Dedifferentiated amniotic fluid mesenchymal stem cell (primary cell): Measurements from ENCODE around the gene KIF1A.

Experiments
- DNase-seq: peaks from one replicate; pipeline ENCODE4 v3.0.0-alpha.2; 2016; ENCODE audit errors: extremely low spot score

Gene KIF1A

DNA sequence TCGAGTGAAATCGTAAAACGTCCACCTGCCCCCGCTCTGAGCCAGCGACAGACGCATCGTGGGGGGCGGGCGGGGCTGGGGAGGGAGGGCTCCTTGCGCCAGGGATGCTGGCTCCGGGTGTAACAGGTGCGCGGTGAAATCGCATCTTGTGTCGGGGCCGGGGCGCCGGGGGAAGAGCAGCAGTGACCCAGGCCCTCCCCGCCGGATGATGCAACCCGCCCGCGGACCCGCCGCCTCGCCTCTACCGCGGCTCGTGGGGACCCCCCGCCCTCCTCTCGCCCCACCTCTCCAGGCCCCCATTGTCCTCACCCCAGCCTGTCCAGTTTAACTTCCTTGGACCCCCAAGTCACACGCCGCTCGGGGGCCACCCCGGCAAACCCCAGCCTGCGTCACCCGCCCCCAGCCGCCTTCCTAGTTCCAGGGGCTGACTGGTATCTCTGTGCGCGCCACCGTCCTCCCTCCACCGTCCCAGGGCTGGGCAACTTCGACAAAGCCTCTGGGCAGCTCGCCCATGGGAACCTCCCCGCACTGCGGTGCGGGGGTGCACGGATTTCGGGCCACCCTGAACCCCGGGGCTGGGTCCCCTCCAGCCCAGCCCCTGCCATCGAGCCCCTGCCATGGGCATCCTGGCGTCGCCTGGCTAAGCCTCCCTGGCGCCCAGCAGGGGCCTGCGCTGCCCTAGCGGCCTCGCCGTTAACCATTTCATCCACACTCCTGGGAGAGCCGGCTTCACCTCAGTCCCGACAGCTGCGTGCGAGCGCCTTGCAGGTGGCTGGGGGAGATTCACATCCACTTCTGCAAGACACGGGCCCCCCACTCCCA lies 799 bp upstream of the KIF1A start:
- DNase-seq: no peak

DNA sequence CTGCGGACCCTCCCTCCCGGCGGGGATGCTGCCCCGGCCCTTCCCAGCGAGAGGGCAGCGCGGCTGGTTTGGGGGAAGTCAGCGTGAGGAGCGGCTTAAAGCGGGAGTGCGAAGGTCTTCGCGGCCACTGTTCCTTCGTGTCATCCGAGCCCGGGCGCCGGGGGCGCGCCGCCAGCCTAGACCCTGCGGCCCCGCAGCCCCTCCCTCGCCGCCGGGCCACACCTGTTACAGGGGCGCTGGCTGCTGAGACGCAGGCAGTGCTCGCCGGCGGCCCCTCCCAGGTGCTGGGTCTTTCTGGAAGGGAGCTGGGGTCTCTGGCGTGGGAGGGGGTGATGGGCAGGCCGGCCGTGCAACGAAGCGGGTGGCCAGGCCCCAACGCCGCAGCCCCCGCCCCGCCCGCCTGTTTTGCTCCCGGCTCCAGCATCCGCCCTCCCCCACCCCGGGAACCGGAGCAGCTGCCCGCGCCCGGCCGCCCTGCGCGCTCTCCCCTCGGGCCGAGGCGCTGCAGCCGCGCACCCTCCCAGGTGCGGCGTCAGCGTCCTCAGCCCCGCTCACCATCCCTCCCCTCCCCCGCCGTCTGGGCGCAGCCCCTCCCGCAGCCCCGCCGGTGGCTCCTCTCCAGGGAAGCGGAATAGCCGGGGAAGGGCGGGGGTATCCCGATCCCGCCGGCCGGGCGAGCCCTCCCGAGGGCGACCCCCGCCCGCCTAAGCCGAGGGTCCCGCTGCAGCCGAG lies 727 bp downstream of the KIF1A start:
- DNase-seq: no peak

DNA sequence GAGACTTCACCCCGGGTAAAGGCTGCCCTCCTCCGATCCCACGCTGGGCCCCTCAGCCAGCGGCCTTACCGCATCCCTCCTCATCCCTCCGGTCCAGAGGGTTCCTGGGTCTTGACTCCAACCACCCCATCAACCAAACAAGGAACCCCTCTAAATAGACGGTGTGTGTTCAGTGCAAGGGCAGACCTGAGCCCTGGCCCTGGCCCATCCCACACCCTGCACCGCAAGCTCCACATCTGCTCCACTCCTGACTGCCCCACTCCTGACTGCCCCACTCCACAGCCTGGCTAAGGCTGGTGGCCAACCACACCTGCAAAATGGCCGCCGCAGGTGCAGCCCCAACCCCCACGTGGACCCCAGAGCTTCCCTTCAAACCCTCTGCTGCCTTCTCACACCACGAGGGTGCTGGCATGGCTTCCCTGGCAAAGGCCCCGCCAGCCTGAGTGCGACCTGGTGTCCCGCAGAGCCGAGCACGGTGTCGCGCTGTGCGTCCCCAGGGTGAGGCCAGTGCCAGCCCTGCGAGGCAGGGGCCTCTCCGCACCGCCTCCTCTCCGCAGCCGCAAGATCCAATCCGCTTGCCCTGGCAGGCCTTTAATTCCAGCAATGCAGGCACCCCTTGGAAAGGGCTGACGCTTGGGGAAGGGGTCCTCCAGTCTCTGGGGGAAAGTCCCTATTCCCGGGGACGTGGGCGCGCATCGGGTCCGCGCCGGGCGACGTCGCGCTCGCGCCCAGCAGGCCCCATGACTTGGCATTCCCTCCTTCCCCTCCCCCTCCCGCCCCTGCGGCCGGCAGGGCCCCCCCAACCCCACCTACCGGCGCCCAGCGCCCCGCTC lies 1.5 kb downstream of the KIF1A start:
- no peak for DNase-seq

DNA sequence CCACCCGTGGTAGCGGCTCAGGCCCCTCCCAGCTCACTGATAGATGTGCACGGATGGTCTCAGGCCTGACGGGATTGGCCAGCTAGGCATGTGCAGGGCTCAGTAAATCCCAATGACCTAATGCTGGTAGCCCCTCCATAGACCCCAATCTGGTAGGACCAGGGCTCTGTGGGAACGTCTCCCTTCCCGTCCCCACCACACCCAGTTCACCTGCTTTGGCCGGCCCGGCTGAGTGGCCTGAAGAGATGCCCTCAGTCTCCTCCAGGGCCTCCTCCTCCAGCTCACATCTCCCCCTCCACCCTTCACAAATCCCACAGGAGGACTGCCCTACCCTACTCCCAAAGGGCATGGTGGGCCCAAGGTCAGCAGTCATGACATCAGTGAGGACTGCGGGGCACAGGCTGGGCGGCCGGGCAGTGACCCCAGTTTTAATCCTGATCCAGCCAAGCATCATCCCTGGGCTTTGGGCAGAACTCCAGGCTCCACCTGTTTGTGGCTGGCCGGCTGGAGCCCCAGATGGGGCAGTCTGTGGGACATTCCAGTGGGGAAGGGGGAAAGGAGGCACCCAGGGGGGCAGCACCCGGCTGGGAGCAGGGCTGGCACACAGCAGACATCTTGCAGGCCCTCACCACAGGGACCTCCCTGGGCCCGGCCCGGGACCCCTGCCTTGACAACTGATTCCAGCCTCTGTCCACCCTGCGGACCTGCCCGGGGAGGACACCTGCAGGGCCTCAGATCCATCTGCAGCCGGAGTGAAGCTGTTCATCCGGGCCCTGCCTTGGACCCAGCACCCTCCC lies 2.3 kb downstream of the KIF1A start:
- no peak for DNase-seq

DNA sequence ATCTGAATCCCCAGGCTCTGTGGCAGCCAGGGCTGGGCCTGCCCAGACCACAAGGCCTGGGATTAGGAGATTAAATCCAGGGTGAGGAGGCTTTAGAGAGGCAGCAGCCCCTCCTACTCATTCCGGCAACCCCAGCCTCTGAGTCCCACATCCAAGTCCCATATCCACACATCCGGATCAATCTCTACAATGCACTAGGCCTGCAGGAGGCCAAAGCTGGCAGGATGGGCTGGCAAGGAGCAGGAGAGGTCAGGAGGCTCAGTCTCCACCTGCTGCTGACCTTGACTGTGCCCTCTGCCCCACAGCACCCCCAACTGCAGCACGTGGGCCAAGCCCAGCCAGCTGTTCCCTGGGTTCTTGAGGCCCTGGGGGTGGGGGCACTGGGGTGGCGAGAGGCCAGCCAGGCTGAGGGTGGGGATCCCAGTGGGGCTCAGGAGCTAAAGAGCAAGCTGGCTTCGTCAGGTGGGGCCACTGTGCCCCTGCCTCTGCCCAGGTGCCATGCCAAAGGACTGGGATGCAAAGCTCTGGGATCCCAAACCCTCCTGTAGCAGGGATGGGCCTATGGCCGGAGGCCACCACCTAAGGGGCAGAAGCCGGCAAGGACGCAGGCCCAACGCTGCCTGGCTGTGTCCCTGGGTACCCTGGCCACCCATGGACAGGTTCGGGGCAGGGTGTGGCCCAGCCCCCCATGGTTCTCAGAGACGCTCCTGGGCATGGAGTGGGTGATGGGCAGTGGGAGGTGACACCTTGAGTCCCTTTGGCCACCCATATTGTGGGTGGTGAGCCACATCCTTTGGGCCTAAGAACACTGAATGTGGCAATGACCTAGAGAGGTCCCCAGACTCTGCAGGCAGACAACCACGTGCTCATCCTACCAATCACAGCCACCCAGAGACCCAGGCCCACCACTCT lies 3.2 kb downstream of the KIF1A start:
- DNase-seq: no peak

DNA sequence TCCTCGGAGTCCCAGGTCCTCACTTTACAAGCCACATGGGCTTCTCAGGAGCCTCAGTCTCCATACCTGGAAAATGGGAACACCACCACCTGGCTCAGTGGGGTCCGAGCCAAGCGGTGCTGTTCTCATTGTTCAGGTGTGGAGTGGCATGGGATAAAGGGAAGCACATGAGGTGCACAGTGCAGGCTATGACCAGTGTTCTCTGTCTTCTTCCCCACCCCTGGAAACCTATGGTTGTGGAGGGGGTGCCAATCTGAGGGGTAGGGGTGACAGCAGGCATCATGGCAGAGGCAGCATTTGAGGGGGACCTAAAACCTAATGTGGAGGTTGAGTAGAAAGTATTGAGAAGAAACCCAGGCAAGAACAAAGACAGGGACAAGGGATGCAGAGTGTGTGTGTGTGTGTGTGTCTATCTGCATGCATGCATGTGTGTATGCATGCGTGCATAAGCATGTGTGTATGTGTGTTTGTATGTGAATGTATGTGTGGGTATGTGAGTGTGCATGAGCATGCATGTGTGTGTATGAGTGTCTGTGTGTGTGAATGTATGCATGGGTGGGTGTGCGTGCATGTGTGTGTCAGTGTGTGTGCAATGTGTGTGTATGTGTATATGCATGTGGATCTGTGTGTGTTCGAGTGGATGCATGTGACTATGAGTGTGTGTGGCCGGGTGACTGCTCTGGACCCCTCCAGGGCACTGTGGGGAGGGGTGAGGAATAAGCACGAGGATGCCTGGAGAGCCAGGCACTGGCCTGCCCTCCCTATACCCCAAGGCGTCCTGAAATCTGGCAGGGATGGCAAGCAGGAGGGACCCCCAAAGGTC lies 4.0 kb downstream of the KIF1A start:
- no peak for DNase-seq

DNA sequence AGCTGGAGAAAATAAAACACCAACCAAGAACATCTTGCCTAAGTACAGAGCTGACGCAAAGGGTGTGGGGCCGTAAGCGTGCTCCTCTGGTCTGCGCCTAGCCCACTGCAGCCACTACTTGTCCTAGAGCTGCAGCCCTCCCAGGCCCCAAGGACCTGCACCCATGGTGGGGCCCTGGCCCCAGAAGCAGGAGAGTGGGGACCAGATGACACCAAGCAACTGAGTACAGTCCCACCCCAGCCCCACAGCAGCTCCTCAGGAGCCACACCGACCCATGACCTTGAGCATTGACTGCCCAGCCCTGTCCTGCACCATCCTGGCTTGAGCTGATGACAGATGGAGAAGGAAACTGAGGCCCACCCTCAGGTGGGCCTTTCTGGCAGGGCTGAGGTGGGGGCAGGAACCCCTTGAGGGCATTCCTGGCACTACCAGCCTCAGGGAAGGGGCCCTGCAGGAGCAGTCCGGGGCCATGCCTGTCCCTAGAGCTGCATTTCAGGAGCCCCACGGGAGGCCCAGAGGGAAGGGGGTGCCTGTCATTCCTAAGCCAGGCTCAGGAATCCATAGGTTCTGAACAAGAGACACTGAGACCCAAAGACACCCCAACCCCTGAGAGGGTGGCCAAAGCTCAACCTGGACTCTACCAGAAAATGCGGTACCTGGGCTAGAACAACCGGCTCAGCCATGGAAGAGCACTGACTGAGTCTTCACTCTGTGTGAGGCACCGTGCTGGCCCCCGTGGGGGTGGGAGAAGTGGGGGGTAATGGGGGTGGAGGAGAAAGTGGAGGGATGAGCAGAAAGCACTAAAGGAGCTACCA lies 4.9 kb downstream of the KIF1A start:
- DNase-seq: no peak

DNA sequence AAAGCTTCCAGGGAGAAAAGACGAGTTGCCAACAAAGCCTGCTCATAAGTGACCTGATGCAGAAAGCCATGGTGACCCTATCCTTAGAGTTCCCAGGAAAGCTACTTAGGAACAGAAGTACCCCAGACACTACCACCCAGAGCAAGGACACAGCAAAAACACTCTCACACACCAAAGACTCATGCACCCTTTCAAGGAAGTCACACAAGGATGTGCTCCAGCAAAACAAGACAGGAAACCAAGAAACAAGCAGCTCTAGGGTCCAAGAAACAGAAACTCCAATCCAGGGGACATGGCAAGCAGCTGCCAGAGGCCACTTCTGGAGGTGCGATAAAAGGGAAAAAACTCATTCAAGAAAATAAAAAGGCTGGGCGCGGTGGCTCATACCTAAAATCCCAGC lies 5.7 kb downstream of the KIF1A start:
- DNase-seq: no peak

DNA sequence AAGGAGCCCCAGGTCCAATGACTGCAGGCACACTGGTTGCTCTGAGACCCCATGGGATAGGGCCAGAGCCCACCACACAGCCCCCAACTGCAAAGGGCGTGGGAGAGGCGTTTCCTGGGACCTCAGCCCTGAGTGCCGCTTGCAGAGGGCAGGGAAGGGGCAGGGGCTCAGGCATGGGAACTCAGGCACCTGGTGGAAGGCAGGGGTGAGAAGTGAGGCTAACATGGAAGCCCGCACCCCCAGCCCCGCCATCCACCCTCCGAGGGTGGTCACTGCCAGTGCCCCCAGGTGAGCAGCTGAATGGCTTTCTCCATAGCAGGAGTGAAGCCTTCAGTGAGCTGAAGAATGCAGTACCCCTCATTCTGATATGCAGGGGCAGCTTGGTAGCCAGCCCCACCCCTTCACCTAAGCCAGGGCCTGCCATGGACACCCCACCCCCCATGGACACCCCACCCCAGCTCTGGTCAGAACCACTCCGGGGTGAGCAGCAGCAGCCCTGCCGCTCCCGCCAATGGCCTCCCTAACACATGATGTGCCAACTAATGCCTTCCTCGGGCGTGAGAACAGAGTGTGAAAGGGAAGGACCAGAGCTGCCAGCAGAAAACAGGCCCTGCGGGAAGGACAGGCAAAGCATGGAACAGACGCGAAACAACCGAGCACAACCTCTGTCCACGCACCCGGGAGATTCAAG lies 6.6 kb downstream of the KIF1A start:
- DNase-seq: no peak

DNA sequence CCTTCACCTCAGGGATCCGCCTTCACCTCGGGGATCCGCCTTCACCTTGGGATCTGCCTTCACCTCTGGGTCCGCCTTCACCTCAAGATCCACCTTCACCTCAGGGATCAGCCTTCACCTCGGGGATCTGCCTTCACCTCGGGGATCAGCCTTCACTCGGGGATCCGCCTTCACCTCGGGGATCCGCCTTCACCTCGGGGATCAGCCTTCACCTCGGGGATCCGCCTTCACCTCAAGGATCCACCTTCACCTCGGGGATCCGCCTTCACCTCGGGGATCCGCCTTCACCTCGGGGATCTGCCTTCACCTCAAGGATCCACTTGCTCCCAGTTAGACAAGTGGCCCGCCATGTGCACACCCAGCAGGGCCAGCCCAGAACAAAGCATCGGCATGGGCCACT lies 7.3 kb downstream of the KIF1A start:
- DNase-seq: no peak

DNA sequence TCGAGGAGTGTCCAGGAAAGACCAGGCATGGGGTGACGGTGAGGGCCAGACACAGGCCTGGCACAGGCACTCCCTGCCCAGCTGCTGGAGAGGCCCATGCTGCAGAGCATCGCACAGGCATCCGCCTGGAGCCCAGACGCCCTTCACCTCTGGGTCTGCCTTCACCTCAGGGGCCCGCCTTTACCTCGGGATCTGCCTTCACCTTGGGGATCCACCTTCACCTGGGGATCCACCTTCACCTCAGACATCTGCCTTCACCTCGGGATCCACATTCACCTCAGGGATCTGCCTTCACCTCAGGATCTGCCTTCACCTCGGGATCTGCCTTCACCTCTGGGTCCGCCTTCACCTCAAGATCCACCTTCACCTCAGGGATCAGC lies 7.7 kb downstream of the KIF1A start:
- no peak for DNase-seq

DNA sequence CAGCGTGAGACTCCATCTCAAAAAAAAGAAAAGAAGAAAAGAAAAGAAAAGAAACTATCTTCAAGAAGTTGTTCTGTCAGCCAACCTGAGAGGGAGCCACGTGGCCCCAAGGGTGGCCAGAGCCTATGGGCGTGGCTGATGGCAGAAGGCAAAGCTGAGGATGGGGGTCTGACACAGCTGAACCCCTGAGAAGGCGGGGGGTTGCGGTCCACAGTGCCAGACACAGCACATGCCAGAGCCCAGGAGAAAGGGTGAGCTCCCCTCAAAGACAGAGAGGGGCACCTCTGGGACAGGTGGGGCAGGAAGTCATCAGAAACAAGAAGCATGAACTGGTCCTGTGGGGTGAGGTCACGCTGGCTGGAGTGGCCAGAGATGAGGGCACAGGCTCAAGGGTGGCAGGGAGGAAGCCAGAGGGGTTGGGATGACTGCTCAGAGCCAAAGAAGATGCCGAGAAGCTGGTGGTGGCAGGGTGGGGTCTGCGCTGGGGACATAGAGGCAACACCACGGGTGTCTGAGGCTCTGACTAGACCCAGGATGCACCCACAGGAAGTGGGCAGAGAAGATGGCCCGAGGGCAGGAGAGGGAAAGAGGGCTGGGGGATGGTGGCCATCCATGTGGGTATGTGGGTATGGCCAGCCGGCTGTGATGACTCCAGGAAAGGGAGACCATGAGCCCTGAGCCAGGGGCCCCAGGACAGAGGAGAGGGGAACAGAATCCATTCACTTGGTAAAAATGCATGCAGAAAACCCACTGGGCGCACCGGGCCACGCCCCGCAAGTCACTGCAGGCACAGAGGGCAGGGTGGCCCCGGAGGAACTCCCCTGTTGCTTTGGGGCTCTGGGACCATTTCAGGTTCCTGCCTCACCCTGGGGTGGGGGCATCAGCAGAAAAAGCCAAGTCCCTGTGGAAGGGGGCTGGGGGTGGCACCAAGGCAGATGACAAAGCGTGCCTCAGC lies 8.4 kb downstream of the KIF1A start:
- no peak for DNase-seq

DNA sequence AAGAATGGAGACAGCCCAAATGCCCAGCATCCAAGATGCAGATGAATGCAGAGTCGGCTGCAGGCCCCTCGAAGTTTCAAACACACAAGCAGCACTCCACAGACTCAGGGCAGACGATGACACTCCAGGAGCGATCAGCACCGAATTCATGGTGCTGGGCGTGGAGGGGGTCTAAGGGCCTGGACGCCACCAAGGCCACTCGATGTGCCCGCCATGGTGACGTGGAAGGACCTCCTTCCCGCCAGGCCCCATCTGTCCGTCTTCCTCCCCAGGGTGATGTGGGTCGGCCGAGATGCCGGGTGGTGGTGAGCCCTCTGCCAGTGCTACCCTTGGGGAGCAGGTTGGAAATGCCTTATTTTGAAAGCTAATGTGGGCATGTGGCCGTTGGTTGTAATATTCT lies 9.4 kb downstream of the KIF1A start:
- no peak for DNase-seq

DNA sequence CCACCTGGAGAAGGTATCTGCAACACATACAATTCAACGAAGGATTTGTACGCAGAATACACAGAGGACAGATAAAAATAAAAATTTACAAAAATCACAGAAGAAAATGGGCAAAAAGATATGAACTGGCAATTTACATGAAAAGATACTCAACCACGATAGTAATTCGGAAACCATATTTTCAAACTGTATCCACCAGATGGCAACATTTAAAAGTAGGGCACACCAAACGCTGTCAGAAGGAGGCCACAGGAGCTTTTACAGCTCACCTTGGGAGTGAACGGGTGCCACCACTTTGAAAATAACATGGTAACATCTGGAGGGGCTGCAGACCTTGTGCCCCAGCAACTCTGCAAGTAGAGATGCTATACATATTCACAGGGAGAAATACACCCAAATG lies 9.8 kb downstream of the KIF1A start:
- DNase-seq: no peak

DNA sequence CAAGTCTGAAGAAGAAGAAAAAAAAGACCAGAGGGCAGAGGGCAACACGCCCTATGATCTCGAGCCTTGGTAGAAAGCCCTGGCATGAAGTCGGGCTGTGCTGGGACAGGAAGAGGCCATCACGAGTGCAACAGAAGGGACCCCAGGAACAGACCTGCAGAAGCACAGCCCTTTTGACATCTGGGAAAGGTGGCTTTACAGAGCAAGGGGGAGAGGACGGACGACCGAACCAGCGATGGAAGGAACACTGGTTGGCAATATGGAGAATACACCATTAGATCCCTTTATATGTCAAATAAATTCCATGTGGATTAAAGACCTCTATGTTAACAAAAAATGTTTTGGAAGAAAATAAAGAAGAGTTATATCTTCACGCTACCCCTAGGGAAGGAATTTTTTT lies 10.7 kb downstream of the KIF1A start:
- no peak for DNase-seq

DNA sequence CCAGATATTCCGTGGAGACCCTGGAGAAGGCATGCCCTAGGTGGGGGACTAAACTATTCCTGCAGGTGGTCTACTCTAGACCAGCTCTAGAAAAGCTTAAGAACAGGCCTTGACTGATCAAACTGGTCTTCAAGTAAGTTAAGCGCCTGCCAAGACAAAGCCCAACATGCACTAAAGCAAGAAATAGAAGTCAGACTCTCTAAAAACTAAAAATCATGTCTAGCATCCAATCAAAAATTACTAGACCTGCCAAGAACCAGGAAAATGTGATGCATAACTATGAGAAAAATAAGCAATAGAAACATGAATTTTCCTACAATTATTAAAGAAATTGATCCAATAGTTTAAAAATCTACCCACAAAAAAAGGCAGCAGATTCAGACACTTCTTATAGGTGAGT lies 13.6 kb downstream of the KIF1A start:
- no peak for DNase-seq

DNA sequence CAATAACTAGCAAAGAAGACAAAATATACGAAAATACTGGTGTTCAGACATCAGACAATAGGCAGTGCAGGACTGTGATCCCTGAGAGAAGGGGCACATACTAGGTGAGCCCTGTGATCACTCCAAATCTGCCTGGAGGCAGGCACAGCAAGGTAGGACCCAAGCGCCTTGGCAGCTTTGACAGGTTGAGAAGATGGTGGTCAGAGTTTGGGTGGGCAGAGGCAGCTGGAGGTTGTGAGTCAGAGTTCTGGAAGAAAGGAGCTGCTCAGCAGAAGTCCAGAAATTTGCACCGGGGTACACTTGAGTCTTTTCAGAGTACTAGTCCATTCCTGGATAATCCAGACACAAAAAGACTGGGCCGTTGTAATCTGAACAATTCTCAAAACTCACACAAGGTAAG lies 14.0 kb downstream of the KIF1A start:
- DNase-seq: no peak
